HG02678 (cell line): ENCODE measurements around the gene CST7.
A peak's percentile ranks its signal among the peaks of the same experiment; 100 is the strongest.

Experiments used
- ATAC-seq: cut with Tn5 transposase; IDR thresholded peaks from one replicate; pipeline ENCODE4 v1.9.1; 2021; ENCODE audit warnings: mild to moderate bottlenecking, moderate library complexity; ENCODE audit not compliant: unreplicated experiment

Gene CST7

DNA sequence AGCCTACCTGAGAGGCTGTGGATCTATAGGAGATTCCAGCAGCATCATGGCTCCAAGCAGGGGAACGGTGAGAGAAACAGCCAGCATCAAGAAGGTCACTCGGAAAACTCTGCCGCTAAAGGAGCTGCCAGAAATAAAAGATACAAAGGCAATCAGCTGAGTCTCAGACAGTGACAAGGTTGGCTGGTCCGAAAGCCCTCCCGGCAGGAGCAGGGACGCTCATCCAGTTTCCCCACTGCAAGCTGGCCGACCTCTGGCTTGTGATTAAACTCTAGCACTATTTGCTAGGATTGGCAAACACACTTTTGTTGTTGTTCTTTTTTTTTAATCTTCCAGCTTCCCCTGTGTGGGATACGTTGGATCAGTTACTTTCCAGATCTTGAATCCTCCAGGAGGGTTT lies 34.8 kb downstream of the CST7 start:
- no peak for ATAC-seq

DNA sequence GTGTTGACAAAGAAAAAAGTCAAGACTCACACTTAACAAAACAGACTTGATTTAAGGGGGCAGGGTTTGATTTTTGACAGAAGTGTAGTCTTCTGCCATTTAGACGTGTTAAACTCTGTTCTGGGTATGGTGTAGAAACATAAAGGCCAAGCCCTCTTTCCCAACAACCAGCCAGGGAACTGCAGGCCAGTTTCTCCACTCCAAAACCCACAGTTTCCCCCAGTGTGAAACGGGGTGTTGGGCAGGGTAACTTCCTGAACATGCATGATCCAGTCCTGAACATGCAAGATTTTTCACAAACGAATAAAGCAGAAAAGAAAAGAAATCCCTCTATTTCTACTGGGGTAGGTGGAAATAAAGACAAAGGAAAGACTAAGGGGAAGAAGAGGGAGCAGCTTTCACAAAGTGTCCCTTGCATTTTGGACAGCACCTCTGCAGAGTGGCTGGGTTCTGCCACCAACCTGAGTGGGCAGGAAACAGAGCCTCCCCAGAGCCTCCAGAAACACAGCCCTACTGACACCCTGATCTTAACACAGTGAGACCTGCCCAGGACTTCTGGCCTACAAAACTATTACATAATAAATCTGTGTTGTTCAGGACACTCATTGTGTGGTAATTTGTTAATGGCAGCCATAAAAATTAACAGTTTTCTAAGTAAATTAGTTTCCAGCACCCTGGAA lies 36.0 kb downstream of the CST7 start:
- no peak for ATAC-seq

DNA sequence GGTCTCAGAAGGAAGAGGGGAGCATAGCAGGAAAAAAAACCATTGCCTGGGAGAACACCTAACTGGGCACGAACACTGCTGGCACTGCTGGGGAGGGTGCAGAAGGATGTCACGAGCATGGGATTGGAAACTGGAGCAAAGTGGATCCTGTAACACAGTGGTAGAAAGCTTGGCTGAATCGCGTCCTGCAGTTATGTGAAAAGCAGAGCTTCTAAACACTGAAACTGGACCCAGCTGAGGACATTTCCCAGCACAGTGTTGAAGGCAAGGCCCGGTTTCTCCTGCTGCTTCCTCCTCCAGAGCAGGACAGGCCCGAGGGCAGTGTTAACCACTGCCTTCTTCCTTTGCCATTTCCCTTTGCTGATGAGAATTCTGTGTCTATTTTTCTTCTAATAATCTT lies 36.7 kb downstream of the CST7 start:
- ATAC-seq, result no peak

DNA sequence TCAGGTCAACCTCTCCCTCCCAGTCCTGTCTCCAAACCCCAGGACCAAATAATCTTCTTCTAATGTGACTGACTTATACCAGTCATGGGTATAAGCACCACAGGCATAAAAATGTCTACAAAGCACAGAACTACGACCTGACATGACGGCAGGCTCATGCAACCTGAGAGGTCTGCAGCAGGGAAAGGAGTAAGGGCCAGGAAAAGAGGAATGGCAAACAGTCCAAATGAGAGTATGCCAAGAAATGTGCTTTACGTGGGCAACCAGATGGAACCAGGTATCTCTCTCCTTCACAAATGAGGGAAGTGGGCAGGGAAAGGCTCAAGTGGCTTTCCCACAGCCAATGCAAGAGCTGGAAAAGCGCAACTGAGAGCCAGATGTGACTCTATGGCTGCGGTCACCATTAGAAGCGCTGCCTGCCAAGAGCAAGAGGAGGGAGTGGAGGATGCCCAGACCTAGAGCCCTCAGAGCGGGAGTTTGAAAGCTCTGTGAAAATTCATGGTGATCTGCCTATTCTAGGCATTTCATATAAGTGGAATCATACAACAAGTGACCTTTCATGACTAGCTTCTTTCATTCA lies 37.5 kb downstream of the CST7 start:
- ATAC-seq, result no peak

DNA sequence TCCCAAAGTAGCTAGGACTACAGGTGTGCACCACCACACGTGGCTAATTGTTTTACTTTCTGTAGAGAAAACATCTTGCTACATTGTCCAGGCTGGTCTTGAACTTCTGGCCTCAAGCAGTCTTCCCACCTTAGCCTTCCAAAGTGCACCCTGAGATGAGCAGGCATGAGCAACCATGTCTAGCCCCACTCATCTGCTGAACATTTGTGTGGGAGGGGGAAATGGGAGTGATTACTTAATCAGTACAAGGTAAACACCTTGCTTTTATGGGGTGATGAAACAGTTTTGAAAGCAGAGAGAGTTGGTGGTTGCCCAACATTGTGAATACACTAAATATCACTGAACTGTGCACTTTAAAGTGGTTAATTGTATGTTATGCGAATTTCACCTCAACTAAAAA lies 38.2 kb downstream of the CST7 start:
- no peak for ATAC-seq

DNA sequence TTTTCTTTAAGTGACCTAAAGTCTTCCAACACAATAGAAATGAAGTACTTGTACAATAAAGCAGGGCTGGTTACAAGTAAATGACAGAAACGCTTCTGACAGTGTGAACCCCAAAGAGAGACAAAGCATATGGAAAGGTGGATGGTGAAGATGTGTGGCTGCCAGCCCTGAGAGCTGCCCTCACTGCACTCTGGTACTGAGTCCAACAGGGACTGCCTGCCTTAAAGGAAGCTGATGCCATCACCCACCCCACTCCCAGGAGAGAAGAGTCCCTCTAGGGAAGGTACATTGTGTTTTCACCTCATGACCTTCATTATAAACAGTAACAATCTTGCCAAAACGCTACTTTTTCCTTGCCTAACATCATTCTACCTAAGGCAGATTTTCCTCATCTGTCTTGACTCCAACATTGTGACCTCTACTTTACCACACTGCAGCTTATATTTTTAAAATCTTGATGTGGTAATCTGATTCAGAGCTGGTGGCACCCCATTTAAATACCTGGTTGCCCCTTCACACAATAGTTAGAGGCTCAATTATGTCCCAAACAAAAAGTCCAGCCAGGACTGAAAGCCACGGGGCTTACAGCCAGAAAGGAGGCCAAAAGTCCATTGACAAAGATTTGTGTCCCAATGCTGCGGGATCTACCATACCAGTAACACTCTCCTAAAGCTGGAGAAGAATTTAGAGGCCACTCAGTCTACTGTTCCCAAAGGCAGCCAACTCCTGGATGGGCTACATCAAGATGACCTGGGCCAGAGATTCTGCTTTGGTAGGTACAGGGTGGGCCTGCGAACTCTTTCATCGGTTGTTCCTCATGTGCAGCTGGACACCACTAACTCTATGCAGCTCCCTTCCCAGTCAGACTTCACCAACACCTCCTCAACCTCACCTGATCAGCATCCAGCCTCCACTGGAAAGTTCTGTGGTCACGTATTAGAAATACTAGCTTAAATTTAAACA lies 39.1 kb downstream of the CST7 start:
- no peak for ATAC-seq

DNA sequence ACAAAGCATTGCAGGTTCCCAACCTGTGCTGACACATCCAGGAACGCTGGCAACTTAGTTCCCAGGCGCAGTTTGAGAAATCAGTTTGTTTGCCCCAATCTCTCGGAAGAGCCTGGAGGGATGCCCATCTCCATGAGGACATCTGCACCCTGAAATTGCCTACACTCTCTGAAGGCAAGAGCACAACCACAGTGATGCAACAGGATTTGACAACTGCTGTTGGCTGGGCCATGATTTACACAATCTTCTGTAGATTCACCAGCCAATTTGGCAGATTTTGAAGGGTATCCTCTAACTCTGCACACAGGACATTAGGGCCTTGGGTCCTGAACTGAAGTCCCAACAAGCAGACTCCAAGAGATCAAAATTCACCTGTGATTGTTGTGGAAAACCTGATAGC lies 40.1 kb downstream of the CST7 start:
- ATAC-seq, result no peak

DNA sequence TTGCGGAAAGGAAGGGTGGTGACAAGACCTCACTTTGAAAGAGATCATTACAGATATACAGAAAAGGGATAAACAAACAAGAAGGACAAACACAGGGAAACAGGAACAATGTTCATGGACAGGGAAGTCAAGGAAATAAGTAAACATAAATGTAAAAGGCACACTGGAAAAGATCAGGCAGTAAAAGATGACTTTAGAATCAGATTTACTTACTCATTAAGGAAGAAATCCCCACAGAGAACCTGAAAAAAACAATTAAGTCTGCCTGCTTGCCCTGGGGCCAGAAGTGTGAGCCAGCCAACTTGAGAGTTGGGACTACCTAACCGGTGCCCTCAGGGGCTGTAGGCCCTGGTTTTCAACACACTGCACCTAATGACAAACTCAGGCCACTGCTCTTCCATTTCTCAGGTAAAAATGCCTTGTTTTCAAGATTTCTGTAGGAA lies 41.8 kb downstream of the CST7 start:
- ATAC-seq, result no peak

DNA sequence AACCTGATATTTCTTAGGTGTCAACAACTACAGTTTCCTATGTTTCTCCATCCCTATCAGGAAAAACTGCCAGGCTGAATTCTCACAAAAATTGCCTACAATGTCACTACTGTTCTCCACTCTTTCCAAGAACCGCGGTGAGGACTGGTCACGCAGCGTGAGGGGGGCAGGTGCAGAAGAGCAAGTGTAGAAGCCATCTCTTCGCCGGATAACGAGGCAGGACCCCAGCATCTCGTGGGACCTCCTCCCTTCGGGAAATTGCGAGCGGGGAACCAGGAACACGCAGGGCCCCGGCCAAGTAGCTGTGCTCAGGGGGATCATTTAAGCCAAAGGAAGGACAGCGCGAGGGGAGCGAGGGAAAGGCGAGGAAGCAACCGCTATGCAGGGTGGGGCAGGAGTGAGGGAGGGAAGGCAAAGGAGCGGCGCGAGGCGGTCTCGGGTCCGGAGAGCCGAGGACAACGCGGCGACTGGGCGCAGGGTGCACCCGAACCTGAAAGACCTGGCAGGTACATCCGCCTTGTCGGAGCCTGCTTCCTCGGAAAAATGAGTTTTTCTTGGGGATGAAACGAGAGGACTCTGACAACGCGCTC lies 42.9 kb downstream of the CST7 start:
- ATAC-seq, result peak; percentile 19

DNA sequence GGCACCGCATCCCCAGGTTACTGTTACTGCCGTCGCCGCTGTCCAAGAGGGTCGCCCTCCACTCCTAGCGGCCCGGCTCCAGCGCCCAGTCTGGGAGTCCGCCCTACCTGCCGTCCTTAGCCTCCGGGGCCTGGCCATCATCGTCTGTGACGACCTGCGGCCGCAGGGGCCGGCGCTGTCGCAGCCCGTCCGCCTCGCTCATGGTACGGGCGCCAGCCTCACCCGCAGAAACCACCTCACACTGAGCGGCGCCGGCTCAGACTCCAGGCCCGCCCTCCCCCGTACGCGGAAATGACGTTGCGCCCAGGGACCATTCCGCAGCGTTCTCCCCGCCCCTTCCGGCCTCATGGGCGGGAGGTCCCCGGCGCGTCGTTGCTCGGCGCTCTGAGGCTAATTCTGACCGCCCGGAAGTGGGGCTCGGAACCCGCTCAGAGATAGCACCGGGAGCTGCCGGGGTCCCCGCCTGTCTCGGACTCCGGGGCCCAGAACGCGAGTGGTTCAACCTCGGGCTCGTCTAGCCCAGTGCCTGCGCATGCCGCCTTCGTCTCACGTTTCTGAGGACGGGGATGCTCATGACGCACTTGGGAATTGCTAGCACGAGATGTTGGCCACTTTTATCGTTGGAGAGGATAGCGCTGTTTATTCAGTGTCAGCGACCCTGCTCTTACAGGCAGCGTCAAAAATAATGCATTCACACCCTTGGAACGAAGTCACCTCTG lies 43.6 kb downstream of the CST7 start, which contains the start of gene APMAP:
Gene APMAP (minus strand): TSS at position 265 of the 719 bp plus-strand sequence. CDS start 63 bp downstream, at position 202.
- ATAC-seq, result peak; percentile 98

DNA sequence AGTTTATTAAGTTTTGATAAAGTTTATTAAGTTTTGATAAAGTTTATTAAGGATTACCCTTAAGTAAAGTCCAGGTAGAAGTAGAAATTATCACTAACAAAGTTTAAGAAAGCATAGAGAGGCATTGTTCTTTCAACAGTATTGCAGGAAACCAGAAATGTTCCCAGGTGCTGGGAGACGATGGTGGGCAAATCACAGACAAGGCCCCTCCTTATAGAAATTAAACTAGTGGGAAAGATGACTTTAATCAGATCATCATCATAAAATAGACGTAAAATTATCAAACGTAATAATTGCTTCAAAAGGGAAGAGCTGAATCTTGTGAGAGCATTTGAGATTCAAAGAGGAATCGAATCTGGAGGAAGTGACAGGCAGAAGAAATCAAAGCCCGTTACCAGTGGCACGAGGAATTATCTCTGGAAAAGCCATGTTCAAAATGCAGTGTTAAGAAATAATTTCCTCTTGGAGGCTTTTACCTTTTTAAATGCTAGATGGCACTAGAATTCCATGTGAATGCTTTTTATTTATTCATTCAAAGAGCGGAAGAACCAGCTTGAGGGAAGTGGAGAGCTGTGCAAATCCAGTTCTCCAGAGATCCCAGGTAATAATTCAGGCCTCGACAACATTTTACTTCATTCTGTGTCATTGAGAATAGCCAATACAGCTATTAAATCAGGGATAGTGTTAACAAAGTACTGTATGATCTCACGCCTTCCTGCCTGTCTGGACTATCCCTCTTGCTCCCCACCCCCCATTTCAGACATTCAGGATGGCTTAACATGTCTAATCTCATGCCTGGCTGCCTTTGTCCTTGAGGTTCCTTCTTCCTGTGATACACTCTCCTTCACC lies 44.5 kb downstream of the CST7 start:
- no peak for ATAC-seq

DNA sequence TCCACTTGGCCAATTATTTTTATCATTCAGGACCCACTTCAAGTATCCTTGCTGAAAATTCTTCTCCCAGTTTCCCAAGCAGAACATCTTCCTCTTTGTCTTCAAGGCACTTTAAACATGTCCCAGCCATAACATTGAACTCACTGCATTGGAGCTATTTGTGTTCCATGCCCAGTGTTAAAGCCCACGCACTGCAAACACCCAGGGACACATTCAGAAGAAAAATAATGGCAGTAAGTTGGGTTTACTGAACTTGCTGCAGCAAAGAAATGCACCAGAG lies 45.1 kb downstream of the CST7 start:
- no peak for ATAC-seq

DNA sequence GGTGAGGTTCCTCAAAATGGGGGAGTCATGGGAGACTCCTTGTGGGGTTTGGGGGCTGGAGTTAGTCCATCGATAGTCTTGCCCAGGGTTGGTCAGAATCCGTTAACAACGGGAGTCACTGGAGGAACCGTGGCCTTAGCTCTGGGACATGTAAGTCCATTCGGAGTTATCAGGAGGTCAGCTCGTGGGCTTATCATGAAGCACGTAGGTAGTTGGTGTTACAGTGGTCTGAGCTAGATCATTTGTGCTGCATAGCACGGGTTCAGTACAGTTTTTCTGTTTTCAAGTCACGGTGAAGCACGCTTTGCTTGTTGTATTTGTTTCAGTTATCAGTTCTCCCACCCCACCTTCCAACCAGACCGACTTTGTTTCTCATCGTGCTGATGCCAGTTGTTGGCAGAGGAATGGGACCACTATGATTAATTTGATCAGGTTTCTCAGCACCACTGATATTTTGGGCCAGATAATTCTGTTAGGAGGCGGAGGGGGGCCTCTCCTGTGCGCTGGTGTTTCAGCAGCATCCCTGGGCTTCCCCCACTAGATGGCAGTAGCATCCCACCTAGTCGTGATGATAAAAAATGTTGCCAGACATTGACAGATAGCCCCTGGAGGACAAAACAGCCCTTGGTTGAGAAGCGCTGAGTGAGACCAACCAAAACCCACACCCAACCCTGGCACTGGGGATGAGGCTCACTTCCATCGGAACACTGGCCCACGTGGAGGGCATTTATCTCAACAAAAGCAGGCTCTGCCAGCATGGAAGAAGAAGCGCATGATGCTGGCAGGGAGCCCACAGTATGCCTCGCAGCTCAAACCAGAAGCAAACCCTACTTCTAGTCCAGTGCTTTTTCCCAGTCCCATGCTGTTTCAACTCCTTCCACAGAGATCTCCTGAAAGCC lies 45.6 kb downstream of the CST7 start:
- peak; percentile 23 for ATAC-seq

DNA sequence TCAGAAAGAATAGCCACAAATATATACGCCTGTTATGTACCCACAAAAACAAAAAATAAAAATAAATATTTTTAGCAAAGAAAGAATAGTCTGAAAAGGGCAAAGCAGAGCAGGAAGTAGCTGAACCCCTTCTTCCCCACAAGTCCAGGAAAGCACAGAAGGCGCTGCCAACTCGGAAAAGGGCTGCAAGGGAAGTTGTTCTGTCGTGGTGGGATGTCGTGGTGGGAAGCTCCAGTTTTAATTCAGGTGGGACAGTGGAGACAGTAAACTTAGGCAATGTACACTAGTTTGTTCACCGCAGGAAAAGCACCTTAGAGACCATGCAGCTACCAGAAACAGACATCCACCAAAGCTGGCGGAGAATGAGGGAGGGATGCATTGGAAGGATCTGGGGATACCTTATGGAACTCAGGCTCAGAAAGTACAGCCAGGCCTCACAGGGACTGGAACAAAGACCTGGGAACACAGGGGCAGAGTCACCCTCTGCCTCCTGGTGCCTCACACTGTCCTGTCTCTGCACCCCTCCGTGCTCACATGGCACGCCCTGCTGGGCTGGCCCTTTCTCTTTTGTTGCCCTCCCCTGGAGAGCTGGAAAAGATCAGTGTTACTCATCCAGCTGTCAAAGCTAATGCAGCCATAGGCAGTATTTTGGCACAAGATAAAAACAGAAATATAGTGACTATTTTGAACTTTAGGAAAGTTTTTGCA lies 46.8 kb downstream of the CST7 start:
- no peak for ATAC-seq

DNA sequence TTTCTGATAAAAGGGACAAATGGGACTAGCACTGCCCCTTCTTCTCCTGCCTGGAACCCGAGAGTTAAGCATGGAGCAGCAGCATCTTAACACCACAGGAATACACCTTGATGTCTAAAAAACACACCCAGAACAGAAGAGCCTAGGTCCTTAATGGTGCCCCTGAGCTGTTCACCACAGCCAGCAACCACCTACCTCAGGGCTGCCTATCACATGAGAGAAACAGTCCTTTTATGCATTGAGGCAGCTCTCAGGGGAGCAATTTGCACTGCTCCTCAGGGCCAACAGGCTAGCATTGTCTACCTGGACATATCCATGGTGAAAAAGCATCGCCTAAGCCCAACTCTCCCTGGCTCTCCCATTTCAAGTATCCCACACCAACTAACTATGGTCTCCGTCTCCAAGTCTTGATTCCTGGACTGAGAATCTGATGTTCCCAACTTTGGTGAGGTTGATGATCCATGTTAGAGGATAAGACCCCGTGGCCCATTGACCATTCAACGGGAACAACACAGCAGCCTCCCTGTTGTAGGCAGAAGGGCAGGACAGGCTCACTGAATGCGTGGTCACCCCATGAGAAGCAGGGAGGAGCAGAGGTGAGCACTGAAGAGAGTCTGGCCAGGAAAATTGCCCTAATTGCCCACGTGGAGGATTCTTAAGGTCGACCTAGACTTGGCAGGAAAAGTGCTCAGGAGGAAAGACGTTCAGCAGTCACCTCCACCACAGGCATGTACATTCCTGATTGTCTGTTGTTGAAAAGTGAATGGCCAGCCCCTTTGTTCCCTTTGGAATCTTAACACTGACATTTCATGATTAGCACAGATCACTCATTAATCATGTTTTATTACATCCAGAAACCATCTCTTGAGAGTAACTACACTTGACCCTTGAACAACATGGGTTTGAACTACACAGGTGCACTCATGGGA lies 47.6 kb downstream of the CST7 start:
- no peak for ATAC-seq

DNA sequence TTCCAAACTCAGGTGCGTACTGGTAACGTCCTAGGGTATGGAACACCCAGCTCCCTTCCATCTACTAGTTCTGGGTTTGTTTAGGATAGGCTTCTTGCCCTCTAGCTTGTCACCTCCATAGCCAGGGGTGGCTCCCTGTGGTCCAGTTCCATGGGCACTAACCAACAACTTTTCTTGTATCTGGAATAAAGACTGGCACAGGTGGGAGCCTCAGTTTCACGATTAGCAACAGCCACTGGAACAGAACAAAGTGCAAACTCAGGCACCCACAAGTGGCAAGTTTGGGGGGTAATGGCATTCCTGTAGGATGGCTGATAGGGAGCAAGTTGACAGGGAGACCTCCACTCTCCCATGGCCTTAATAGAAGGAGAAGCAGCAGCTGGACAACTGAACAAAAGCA lies 49.1 kb downstream of the CST7 start:
- ATAC-seq, result no peak
